ENCODE data around the gene PSENEN.

DNA sequence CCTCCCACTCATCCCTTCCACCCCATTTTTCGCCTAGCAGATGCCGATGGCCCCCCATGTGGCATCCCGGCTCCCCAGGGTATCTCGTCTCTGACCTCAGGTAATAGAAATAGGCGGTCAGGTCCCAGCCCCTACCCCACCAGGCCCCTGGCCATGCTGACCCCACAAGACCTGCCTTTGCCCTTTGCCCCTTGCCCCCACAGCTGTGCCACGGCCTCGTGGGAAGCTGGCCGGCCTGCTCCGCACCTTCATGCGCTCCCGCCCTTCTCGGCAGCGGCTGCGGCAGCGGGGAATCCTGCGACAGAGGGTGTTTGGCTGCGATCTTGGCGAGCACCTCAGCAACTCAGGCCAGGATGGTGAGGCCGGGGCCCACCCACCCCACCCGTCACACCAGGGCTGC, 35.3 kb downstream of the PSENEN start:
- TF ChIP-seq, protein P1, sequence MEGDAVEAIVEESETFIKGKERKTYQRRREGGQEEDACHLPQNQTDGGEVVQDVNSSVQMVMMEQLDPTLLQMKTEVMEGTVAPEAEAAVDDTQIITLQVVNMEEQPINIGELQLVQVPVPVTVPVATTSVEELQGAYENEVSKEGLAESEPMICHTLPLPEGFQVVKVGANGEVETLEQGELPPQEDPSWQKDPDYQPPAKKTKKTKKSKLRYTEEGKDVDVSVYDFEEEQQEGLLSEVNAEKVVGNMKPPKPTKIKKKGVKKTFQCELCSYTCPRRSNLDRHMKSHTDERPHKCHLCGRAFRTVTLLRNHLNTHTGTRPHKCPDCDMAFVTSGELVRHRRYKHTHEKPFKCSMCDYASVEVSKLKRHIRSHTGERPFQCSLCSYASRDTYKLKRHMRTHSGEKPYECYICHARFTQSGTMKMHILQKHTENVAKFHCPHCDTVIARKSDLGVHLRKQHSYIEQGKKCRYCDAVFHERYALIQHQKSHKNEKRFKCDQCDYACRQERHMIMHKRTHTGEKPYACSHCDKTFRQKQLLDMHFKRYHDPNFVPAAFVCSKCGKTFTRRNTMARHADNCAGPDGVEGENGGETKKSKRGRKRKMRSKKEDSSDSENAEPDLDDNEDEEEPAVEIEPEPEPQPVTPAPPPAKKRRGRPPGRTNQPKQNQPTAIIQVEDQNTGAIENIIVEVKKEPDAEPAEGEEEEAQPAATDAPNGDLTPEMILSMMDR (IDR thresholded peaks at IDR 0.05 in 4 of 5, conservative IDR thresholded peaks at IDR 0.05 in 1 of 5), result no peak
- TF ChIP-seq POLR2A (IDR thresholded peaks at IDR 0.05), result no peak

Data from gastrocnemius medialis (tissue), 4 donors.